ENCODE data around the gene UBL3.

DNA sequence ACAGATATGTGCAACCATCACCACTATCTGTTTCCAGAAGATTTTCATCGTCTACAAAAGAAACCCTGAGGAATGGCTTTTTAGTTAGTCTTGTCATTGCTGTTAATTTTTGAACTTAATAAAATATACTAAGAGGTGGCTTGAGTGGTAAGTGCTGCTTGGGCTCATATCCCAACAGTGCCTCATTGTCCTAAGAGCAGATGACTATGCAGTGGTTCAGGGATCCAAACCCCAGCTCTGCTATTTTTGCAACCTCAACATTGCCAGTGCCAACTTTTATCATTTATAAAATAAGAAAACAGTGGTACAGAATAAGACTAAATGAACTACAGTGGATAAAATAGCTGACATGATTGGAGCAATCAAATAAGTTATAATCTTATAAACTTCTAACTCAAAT lies 131.7 kb downstream of the UBL3 start:
- TF ChIP-seq POLR2A (IDR thresholded peaks at IDR 0.05): no peak
- TF ChIP-seq, protein P1, sequence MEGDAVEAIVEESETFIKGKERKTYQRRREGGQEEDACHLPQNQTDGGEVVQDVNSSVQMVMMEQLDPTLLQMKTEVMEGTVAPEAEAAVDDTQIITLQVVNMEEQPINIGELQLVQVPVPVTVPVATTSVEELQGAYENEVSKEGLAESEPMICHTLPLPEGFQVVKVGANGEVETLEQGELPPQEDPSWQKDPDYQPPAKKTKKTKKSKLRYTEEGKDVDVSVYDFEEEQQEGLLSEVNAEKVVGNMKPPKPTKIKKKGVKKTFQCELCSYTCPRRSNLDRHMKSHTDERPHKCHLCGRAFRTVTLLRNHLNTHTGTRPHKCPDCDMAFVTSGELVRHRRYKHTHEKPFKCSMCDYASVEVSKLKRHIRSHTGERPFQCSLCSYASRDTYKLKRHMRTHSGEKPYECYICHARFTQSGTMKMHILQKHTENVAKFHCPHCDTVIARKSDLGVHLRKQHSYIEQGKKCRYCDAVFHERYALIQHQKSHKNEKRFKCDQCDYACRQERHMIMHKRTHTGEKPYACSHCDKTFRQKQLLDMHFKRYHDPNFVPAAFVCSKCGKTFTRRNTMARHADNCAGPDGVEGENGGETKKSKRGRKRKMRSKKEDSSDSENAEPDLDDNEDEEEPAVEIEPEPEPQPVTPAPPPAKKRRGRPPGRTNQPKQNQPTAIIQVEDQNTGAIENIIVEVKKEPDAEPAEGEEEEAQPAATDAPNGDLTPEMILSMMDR (IDR thresholded peaks at IDR 0.05): no peak
